Ishikawa (cell line): ENCODE measurements around the gene TSPYL4.

Experiments used
- MAX ChIP-seq: IDR thresholded peaks from 2 replicates; pipeline ENCODE4 v1.6.1; 2012
- NFIC ChIP-seq: IDR thresholded peaks from 2 replicates; pipeline ENCODE4 v1.6.1; 2012
- RAD21 ChIP-seq: IDR thresholded peaks from 2 replicates; pipeline ENCODE4 v1.6.1; 2012; ENCODE audit warnings: low read depth
- TAF1 ChIP-seq: IDR thresholded peaks from 2 replicates; pipeline ENCODE4 v1.6.1; 2012; ENCODE audit warnings: low read depth, mild to moderate bottlenecking
- USF1 ChIP-seq: IDR thresholded peaks from 2 replicates; pipeline ENCODE4 v1.6.1; 2012
- YY1 ChIP-seq: IDR thresholded peaks from 2 replicates; pipeline ENCODE4 v1.6.1; 2012; ENCODE audit warnings: low read depth
- TF ChIP-seq, protein P1 (sequence below): IDR thresholded peaks from 2 replicates; pipeline ENCODE4 v1.6.1; 2012; ENCODE audit warnings: low read depth, mild to moderate bottlenecking

DNA sequence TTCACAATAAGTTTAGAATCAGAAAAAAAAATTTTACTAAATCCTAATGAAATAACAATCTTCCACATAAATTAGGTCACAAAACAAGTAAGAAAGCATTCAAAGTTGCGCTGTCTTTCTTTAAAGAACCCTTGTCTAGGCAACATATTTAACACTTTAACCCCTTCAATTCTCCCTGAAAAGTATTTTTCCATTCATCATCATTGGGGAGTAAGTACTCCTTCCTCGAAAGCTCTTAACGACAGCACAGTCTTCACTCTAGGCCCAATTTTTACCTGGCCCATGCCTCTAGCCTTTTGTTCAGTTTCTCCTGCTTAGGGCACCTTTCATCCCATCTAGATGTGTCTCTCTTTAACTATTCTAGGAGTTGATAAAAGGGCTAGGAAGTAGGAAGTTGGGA lies 23.2 kb upstream of the TSPYL4 start:
- TF ChIP-seq, protein P1, sequence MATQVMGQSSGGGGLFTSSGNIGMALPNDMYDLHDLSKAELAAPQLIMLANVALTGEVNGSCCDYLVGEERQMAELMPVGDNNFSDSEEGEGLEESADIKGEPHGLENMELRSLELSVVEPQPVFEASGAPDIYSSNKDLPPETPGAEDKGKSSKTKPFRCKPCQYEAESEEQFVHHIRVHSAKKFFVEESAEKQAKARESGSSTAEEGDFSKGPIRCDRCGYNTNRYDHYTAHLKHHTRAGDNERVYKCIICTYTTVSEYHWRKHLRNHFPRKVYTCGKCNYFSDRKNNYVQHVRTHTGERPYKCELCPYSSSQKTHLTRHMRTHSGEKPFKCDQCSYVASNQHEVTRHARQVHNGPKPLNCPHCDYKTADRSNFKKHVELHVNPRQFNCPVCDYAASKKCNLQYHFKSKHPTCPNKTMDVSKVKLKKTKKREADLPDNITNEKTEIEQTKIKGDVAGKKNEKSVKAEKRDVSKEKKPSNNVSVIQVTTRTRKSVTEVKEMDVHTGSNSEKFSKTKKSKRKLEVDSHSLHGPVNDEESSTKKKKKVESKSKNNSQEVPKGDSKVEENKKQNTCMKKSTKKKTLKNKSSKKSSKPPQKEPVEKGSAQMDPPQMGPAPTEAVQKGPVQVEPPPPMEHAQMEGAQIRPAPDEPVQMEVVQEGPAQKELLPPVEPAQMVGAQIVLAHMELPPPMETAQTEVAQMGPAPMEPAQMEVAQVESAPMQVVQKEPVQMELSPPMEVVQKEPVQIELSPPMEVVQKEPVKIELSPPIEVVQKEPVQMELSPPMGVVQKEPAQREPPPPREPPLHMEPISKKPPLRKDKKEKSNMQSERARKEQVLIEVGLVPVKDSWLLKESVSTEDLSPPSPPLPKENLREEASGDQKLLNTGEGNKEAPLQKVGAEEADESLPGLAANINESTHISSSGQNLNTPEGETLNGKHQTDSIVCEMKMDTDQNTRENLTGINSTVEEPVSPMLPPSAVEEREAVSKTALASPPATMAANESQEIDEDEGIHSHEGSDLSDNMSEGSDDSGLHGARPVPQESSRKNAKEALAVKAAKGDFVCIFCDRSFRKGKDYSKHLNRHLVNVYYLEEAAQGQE = no peak
- TF ChIP-seq TAF1 = no peak
- no peak for TF ChIP-seq MAX
- no peak for TF ChIP-seq NFIC
- no peak for TF ChIP-seq YY1
- TF ChIP-seq RAD21 = no peak
- TF ChIP-seq USF1 = no peak
